ENCODE results near the gene TMEM151A.
"Not testable (repeated sequence)": the region's sequence is repeated elsewhere in the genome, so short reads cannot be mapped to it uniquely, and the experiment has no call there.

The TMEM151A gene

GRCh38 chr11:66310324-66310723 lies 18.6 kb downstream of the TMEM151A start:
- no peak for DNase-seq

- not testable (repeated sequence) for DNase-seq
These were observed 19.2 kb downstream of the TMEM151A start for GRCh38 chr11:66310803-66311440.

GRCh38 chr11:66311470-66311964 lies 19.8 kb downstream of the TMEM151A start:
- DNase-seq: no peak

GRCh38 chr11:66311965-66312548 lies 20.4 kb downstream of the TMEM151A start:
- DNase-seq: peak; percentile 90

- peak; percentile 95 for DNase-seq
These were observed 21.0 kb downstream of the TMEM151A start for GRCh38 chr11:66312549-66313320.

GRCh38 chr11:66313321-66314185 lies 21.9 kb downstream of the TMEM151A start:
- no peak for DNase-seq

- no peak for DNase-seq
These were observed 22.4 kb downstream of the TMEM151A start for GRCh38 chr11:66314186-66314501.

GRCh38 chr11:66314561-66315497 lies 23.1 kb downstream of the TMEM151A start:
- DNase-seq: no peak

GRCh38 chr11:66315498-66315885 lies 23.8 kb downstream of the TMEM151A start:
- DNase-seq: no peak

GRCh38 chr11:66315921-66316811 lies 24.5 kb downstream of the TMEM151A start:
- DNase-seq: no peak

GRCh38 chr11:66316849-66317251 lies 25.2 kb downstream of the TMEM151A start, which contains the start of gene CD248:
Gene CD248, minus strand, starts transcription at chr11:66317044. Its CDS starts 17 bp downstream, at chr11:66317027.
- no peak for DNase-seq

GRCh38 chr11:66317322-66317722 lies 25.6 kb downstream of the TMEM151A start:
- DNase-seq: no peak

GRCh38 chr11:66317723-66318599 lies 26.3 kb downstream of the TMEM151A start:
- no peak for DNase-seq

GRCh38 chr11:66318600-66318970 lies 26.9 kb downstream of the TMEM151A start:
- no peak for DNase-seq

- not testable (repeated sequence) for DNase-seq
These were observed 28.6 kb downstream of the TMEM151A start for GRCh38 chr11:66320289-66320688.

- DNase-seq: not testable (repeated sequence)
These were observed 29.1 kb downstream of the TMEM151A start for GRCh38 chr11:66320748-66321147.

- no peak for DNase-seq
These were observed 29.9 kb downstream of the TMEM151A start for GRCh38 chr11:66321606-66322005.

GRCh38 chr11:66322732-66323427 lies 31.2 kb downstream of the TMEM151A start:
- DNase-seq: no peak

GRCh38 chr11:66323684-66324083 lies 32.0 kb downstream of the TMEM151A start:
- no peak for DNase-seq
